Measurements from ENCODE around the gene ING2. TPM values are rescaled to one million over a fixed set of nuclear protein-coding genes. Genes with fewer than 3 reads are reported as not detected.

Gene ING2
- total and polyA plus RNA-seq, 2 of the 8 experiments (the other 6 are each of a cell fraction or from before 2014, with no cell fraction given): 5.1 to 16.1 TPM

DNA sequence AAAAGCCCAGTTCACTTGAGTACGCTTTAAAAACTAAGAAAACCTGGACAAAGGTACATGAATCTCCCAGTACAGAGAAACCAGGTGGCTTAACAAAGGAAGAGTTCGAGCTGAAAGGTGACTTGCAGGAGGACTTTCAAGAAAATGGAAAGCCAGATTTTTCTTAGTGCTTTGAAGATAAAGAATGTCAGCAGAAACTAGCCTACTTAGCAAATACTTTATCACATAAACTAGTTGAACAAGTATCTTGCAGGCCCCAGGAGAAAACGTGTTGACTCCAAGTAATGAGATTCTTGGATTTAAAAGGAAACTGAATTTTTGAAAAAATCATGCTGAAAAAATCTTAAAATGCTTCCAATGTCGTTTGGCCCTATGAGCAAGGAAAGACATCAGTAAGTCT is 34.0 kb upstream of the ING2 start:
- CTCF ChIA-PET (ENCODE audit: partially characterized antibody): interaction anchor here (1.0 to 3.3 kb wide), 4 partner anchors 25 to 176 kb away, joined by 3 to 21 read pairs (median 4); no protein-coding TSS in a partner anchor
- no peak for FAIRE-seq
- POLR2A ChIA-PET (ENCODE audit: partially characterized antibody): interaction anchor here (0.9 kb wide), 1 partner anchor 132 kb away, joined by 4 read pairs; no protein-coding TSS in a partner anchor

More for the DNA sequence above, 34.0 kb upstream of the ING2 start:
- Histone ChIP-seq H3K27me3 (replicated peaks in 1 of 4; ENCODE audit: control insufficient read depth in 3 of 4, extremely low read depth in 1 of 4, insufficient read depth in 3 of 4, low read length in 3 of 4) (no peaks in the 10 kb centered on the region), H3K14ac (ENCODE audit: insufficient read length) (no peak overlapping the region), H3K4me2 (ENCODE audit: insufficient read depth in 1 of 2, low read depth in 2 of 2, low read length in 2 of 2) (no peak overlapping the region), H3K4ac (replicated peaks; ENCODE audit: insufficient read length, low read depth, low read length) (no peak overlapping the region), H3K36me3 (ENCODE audit: control insufficient read depth in 2 of 4, insufficient read depth in 4 of 4, low read length in 3 of 4) (no peaks in the 10 kb centered on the region; a peak in 1 of 8 replicates), H3K9ac (replicated peaks in 1 of 4; ENCODE audit: extremely low read depth in 1 of 4, low read depth in 3 of 4, low read length in 3 of 4) (no peak overlapping the region), H3K27ac (ENCODE audit: low read depth, low read length) (no peak overlapping the region), H3K23ac (ENCODE audit: insufficient read length) (no peak overlapping the region), H3K4me3 (ENCODE audit: extremely low read depth in 1 of 4, insufficient read depth in 2 of 4, low read depth in 3 of 4, low read length in 4 of 4) (no peak overlapping the region), H3K56ac (replicated peaks; ENCODE audit: insufficient read length, low read depth, low read length) (no peak overlapping the region), H4K20me1 (replicated peaks in 1 of 2; ENCODE audit: control insufficient read depth in 1 of 2, insufficient read depth in 2 of 2, low read length in 2 of 2) (no peaks in the 10 kb centered on the region), H2BK120ac (replicated peaks; ENCODE audit: low read depth, low read length) (no peak overlapping the region), H3K18ac (ENCODE audit: extremely low read depth, low read length) (no peak overlapping the region), H3K79me1 (ENCODE audit: low read depth, low read length) (no peaks in the 10 kb centered on the region), H4K5ac (ENCODE audit: insufficient read length, low read depth, low read length) (no peak overlapping the region), H2BK20ac (ENCODE audit: low read length) (no peak overlapping the region), H4K91ac (replicated peaks; ENCODE audit: insufficient read length, low read length) (no peak overlapping the region), H2AK5ac (ENCODE audit: low read depth, low read length) (no peak overlapping the region), H2AFZ (ENCODE audit: low read length) (no peak overlapping the region), H3K9me3 (ENCODE audit: insufficient read depth in 2 of 2, low read depth in 1 of 2, low read length in 1 of 2) (peaks cover 0 to 7% of the 10 kb centered on the region in 2 experiments; a peak in 1 of 4 replicates), H2BK15ac (ENCODE audit: low read length) (no peak overlapping the region), H3K79me2 (ENCODE audit: control insufficient read depth in 1 of 2, insufficient read depth in 2 of 2, low read length in 2 of 2) (no peaks in the 10 kb centered on the region), H4K8ac (ENCODE audit: extremely low read depth, insufficient read depth, low read length) (no peak overlapping the region), H3K23me2 (ENCODE audit: low read depth, low read length) (no peaks in the 10 kb centered on the region), H2BK12ac (ENCODE audit: low read depth, low read length) (no peak overlapping the region), H3K4me1 (replicated peaks in 1 of 4; ENCODE audit: control insufficient read depth in 3 of 4, insufficient read depth in 4 of 4, low read length in 3 of 4) (peaks cover 0 to 4% (median under 1%) of the 10 kb centered on the region in 4 experiments; a peak in 2 of 7 replicates), H2BK5ac (ENCODE audit: low read depth, low read length) (no peak overlapping the region)
- TF ChIP-seq EP300 (IDR thresholded peaks at IDR 0.05; ENCODE audit: borderline replicate concordance in 1 of 2, low read depth in 2 of 2, low read length in 2 of 2) (no peak), SIN3A (conservative IDR thresholded peaks at IDR 0.05 in 1 of 2, IDR thresholded peaks at IDR 0.05 in 1 of 2; ENCODE audit: low read depth in 1 of 2, low read length in 2 of 2) (no peak), GTF2F1 (IDR thresholded peaks at IDR 0.05; ENCODE audit: borderline replicate concordance, low read depth, low read length) (no peak)
- DNase-seq (ENCODE audit: low read depth in 1 of 2, low spot score in 2 of 2): no peak
- 79% methylated on average over 4 of the region's 4 CpGs; no CpG with 5 or more reads in 1 of the 2 experiments for WGBS, 2 experiments (ENCODE audit: extremely low coverage in 1 of 2, insufficient coverage in 1 of 2, insufficient read length in 1 of 2, insufficient replicate concordance in 2 of 2, low coverage in 1 of 2, low lambda C conversion rate in 2 of 2, missing lambda C conversion rate in 1 of 2)

Data from H1 (cell line).